Astrocyte (in vitro differentiated cells and primary cell): ENCODE data around the gene LCN1.

Experiments used
- EZH2 ChIP-seq: IDR thresholded peaks from 2 replicates; pipeline ENCODE4 v1.6.1; 2012; ENCODE audit warnings: mild to moderate bottlenecking, low read length, inconsistent platforms; ENCODE audit not compliant: insufficient read depth
- TF ChIP-seq, protein P1 (sequence below): IDR thresholded peaks from 2 replicates; pipeline ENCODE4 v1.5.1; 2011; ENCODE audit warnings: low read depth, mild to moderate bottlenecking, inconsistent platforms, low read length, moderate library complexity; ENCODE audit not compliant: insufficient read depth

DNA sequence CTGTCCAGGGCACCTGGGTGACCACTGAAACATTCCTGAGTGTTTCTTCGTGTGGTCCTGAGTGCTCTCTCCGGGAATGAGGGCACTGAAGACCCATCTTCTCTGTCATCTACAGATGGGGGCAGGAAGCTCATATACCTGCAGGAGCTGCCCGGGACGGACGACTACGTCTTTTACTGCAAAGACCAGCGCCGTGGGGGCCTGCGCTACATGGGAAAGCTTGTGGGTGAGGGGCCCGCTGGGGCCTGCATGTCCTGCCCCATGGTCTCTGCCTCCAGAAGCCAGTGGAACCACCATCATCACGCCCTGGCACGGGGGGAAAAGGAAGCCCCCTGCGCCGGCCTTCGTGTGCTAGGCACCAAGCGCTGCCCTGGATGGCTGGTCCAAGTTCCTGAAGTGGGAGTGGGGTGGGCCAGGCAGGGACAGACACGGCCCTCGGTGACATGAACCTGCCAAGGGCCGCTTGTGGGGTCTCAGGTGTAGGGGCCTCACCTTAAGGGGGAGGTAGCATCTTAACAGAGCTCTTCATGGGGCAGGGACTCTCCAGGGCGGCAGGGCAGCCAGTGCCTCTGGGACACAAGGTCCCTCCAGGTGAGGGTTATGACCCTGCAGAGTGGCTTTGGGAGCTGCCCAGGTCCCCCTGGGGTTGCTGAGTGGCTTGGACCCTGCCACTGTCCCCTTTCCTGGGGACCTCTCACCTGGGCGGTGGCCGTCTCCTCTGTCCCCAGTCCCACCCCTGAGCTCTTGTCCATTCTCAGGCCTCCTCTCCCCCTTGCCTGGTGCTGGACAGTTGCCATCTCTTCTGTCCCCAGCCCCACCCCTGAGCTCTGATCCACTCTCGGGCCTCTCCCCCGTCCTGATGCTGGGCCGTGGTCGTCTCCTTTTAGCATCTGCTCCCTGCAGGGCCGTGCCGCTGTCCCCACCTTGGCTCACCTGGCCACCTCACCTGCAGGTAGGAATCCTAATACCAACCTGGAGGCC lies 26.8 kb downstream of the LCN1 start:
- TF ChIP-seq, protein P1, sequence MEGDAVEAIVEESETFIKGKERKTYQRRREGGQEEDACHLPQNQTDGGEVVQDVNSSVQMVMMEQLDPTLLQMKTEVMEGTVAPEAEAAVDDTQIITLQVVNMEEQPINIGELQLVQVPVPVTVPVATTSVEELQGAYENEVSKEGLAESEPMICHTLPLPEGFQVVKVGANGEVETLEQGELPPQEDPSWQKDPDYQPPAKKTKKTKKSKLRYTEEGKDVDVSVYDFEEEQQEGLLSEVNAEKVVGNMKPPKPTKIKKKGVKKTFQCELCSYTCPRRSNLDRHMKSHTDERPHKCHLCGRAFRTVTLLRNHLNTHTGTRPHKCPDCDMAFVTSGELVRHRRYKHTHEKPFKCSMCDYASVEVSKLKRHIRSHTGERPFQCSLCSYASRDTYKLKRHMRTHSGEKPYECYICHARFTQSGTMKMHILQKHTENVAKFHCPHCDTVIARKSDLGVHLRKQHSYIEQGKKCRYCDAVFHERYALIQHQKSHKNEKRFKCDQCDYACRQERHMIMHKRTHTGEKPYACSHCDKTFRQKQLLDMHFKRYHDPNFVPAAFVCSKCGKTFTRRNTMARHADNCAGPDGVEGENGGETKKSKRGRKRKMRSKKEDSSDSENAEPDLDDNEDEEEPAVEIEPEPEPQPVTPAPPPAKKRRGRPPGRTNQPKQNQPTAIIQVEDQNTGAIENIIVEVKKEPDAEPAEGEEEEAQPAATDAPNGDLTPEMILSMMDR: no peak
- TF ChIP-seq EZH2: no peak
